Measurements from ENCODE around the gene CORIN. TPM values are rescaled to one million over a fixed set of nuclear protein-coding genes. Genes with fewer than 3 reads are reported as not detected.

CORIN gene
- total and polyA plus RNA-seq, 2 donors (not counting 1 experiment from before 2014, with no cell fraction given) = 0.25 TPM; not detected in 1

GRCh38 chr4:47631161-47631560 lies 206.7 kb downstream of the CORIN start:
- Mint-ChIP-seq H3K4me1 (no peaks in the 10 kb centered on the region), H3K4me3 (no peak overlapping the region), H3K9me3 (ENCODE audit: insufficient read depth) (no peaks in the 10 kb centered on the region), H3K27me3 (peaks cover 5% of the 10 kb centered on the region), H3K27ac (no peak overlapping the region)
- no peaks in the 10 kb centered on the region for H3K9me3 ChIP-seq (ENCODE audit: control extremely low read depth in 1 of 3, control insufficient read depth in 2 of 3, insufficient read depth in 1 of 3, low read length in 2 of 3)
- H3K4me3 ChIP-seq (ENCODE audit: control extremely low read depth in 1 of 5, extremely low read depth in 1 of 5, insufficient read depth in 1 of 5, low read depth in 2 of 5, low read length in 4 of 5) = no peak overlapping the region
- no peaks in the 10 kb centered on the region for H3K36me3 ChIP-seq (replicated peaks in 1 of 2; ENCODE audit: control extremely low read depth in 1 of 2, control insufficient read depth in 1 of 2, extremely low read depth in 1 of 2, insufficient read depth in 2 of 2, low read length in 1 of 2)
- ATAC-seq (ENCODE audit: low read depth) (no peak), DNase-seq (no peak)
- 96% methylated on average over 4 of the region's 4 CpGs for WGBS (ENCODE audit: insufficient coverage)
- H4K20me1 ChIP-seq (ENCODE audit: control insufficient read depth, insufficient read depth, low read length, poor library complexity, severe bottlenecking) = no peaks in the 10 kb centered on the region
- ChIA-PET POLR2A (no interaction called here), CTCF (no interaction called here)
- no peaks in the 10 kb centered on the region for H3K27me3 ChIP-seq (replicated peaks in 1 of 4; ENCODE audit: control extremely low read depth in 1 of 4, control insufficient read depth in 3 of 4, insufficient read depth in 4 of 4, low read length in 3 of 4)
- no peak overlapping the region for H3K27ac ChIP-seq (ENCODE audit: low read length in 2 of 2)
- no peak overlapping the region for H3K4me2 ChIP-seq (replicated peaks; ENCODE audit: low read depth, low read length, poor library complexity, severe bottlenecking)
- no peak for TF ChIP-seq EZH2 (IDR thresholded peaks at IDR 0.05; ENCODE audit: borderline replicate concordance, insufficient read depth, low read depth, low read length, poor library complexity, severe bottlenecking)
- TF ChIP-seq, protein P1, sequence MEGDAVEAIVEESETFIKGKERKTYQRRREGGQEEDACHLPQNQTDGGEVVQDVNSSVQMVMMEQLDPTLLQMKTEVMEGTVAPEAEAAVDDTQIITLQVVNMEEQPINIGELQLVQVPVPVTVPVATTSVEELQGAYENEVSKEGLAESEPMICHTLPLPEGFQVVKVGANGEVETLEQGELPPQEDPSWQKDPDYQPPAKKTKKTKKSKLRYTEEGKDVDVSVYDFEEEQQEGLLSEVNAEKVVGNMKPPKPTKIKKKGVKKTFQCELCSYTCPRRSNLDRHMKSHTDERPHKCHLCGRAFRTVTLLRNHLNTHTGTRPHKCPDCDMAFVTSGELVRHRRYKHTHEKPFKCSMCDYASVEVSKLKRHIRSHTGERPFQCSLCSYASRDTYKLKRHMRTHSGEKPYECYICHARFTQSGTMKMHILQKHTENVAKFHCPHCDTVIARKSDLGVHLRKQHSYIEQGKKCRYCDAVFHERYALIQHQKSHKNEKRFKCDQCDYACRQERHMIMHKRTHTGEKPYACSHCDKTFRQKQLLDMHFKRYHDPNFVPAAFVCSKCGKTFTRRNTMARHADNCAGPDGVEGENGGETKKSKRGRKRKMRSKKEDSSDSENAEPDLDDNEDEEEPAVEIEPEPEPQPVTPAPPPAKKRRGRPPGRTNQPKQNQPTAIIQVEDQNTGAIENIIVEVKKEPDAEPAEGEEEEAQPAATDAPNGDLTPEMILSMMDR (IDR thresholded peaks at IDR 0.05) = no peak
- no peak overlapping the region for H2AFZ ChIP-seq (ENCODE audit: insufficient read depth, low read depth, low read length, poor library complexity, severe bottlenecking)
- H3K79me2 ChIP-seq (ENCODE audit: control insufficient read depth, insufficient read depth, low read length) = no peaks in the 10 kb centered on the region
- intact Hi-C loops (cut with micrococcal nuclease) = no loop called here
- H3K9ac ChIP-seq (ENCODE audit: low read length) = no peak overlapping the region
- H3K4me1 ChIP-seq (ENCODE audit: control insufficient read depth in 2 of 2, insufficient read depth in 2 of 2, low read length in 2 of 2) = no peaks in the 10 kb centered on the region

- no peak overlapping the region for H3K27ac ChIP-seq (ENCODE audit: low read length in 2 of 2)
- intact Hi-C loops (cut with micrococcal nuclease) = no loop called here
- DNase-seq = no peak
- H2AFZ ChIP-seq (ENCODE audit: insufficient read depth, low read depth, low read length, poor library complexity, severe bottlenecking) = no peak overlapping the region
- H3K9ac ChIP-seq (ENCODE audit: low read length) = no peak overlapping the region
- Mint-ChIP-seq H3K4me3 (no peak overlapping the region), H3K27ac (no peak overlapping the region), H3K27me3 (no peaks in the 10 kb centered on the region), H3K9me3 (ENCODE audit: insufficient read depth) (peaks cover 3% of the 10 kb centered on the region), H3K4me1 (no peaks in the 10 kb centered on the region)
- no peaks in the 10 kb centered on the region for H3K27me3 ChIP-seq (replicated peaks in 1 of 4; ENCODE audit: control extremely low read depth in 1 of 4, control insufficient read depth in 3 of 4, insufficient read depth in 4 of 4, low read length in 3 of 4)
- no peak for ATAC-seq (ENCODE audit: low read depth)
- no peak overlapping the region for H3K4me2 ChIP-seq (replicated peaks; ENCODE audit: low read depth, low read length, poor library complexity, severe bottlenecking)
- CTCF ChIA-PET = no interaction called here
- no peaks in the 10 kb centered on the region for H3K36me3 ChIP-seq (replicated peaks in 1 of 2; ENCODE audit: control extremely low read depth in 1 of 2, control insufficient read depth in 1 of 2, extremely low read depth in 1 of 2, insufficient read depth in 2 of 2, low read length in 1 of 2)
- no peaks in the 10 kb centered on the region for H3K9me3 ChIP-seq (ENCODE audit: control extremely low read depth in 1 of 3, control insufficient read depth in 2 of 3, insufficient read depth in 1 of 3, low read length in 2 of 3)
- H3K4me1 ChIP-seq (ENCODE audit: control insufficient read depth in 2 of 2, insufficient read depth in 2 of 2, low read length in 2 of 2) = no peaks in the 10 kb centered on the region
- no peak overlapping the region for H3K4me3 ChIP-seq (ENCODE audit: control extremely low read depth in 1 of 5, extremely low read depth in 1 of 5, insufficient read depth in 1 of 5, low read depth in 2 of 5, low read length in 4 of 5)
- H3K79me2 ChIP-seq (ENCODE audit: control insufficient read depth, insufficient read depth, low read length) = no peaks in the 10 kb centered on the region
- no peak for TF ChIP-seq EZH2 (IDR thresholded peaks at IDR 0.05; ENCODE audit: borderline replicate concordance, insufficient read depth, low read depth, low read length, poor library complexity, severe bottlenecking)
- TF ChIP-seq, protein P1 (IDR thresholded peaks at IDR 0.05) = no peak
- no peaks in the 10 kb centered on the region for H4K20me1 ChIP-seq (ENCODE audit: control insufficient read depth, insufficient read depth, low read length, poor library complexity, severe bottlenecking)
- POLR2A ChIA-PET = no interaction called here
Measured at GRCh38 chr4:47624031-47624441, 213.8 kb downstream of the CORIN start.

Data from B cell (primary cell).